Liver (tissue), 9 donors: ENCODE data around the gene PRICKLE1. TPM values are rescaled to one million over a fixed set of nuclear protein-coding genes. Genes with fewer than 3 reads are reported as not detected.

ENCODE experiments used
- DNase-seq: peaks from one replicate; pipeline ENCODE4 v3.0.0-alpha.2; 2017; ENCODE audit warnings: low spot score
- H3K27ac ChIP-seq, 2 donors: one replicate each; pipeline ENCODE4 v1.7.0; 2013; ENCODE audit warnings: inconsistent platforms in 2 of 2, low read length in 2 of 2, control low read depth in 1 of 2, low read depth in 1 of 2, mild to moderate bottlenecking in 1 of 2
- H3K27me3 ChIP-seq, 4 donors: one replicate each; pipeline versions ENCODE4 v1.6.1 to v1.7.0; 2013; ENCODE audit warnings: low read length in 3 of 4, inconsistent platforms in 1 of 4, mild to moderate bottlenecking in 1 of 4, moderate library complexity in 1 of 4; ENCODE audit not compliant: control insufficient read depth in 4 of 4, insufficient read depth in 4 of 4
- H3K36me3 ChIP-seq, 4 donors: one replicate each; pipeline versions ENCODE4 v1.6.1 to v1.7.0; 2013; ENCODE audit warnings: low read length in 3 of 4, mild to moderate bottlenecking in 3 of 4, low read depth in 1 of 4, moderate library complexity in 1 of 4; ENCODE audit not compliant: control insufficient read depth in 4 of 4, insufficient read depth in 3 of 4
- H3K4me1 ChIP-seq, 4 donors: one replicate each; pipeline versions ENCODE4 v1.6.1 to v1.7.0; 2013; ENCODE audit warnings: low read length in 3 of 4, mild to moderate bottlenecking in 3 of 4, moderate library complexity in 1 of 4; ENCODE audit not compliant: control insufficient read depth in 4 of 4, insufficient read depth in 4 of 4
- H3K4me3 ChIP-seq, 3 donors: one replicate each; pipeline versions ENCODE4 v1.6.1 to v1.7.0; 2013; ENCODE audit warnings: low read length in 3 of 3, control low read depth in 1 of 3, low read depth in 1 of 3, mild to moderate bottlenecking in 1 of 3
- H3K9ac ChIP-seq, 2 donors: one replicate each; pipeline ENCODE4 v1.7.0; 2013; ENCODE audit warnings: low read length in 2 of 2, mild to moderate bottlenecking in 2 of 2, moderate library complexity in 2 of 2, control low read depth in 1 of 2, low read depth in 1 of 2
- H3K9me3 ChIP-seq, 4 donors: one replicate each; pipeline versions ENCODE4 v1.6.1 to v1.7.0; 2013; ENCODE audit warnings: low read length in 3 of 4; ENCODE audit not compliant: control insufficient read depth in 4 of 4
- ATF3 ChIP-seq: IDR thresholded peaks from 2 replicates; pipeline ENCODE4 v1.6.1; 2016; ENCODE audit warnings: antibody characterized with exemption
- CTCF ChIP-seq: fragments of 150-350 bp; IDR thresholded peaks from 2 replicates; pipeline ENCODE4 v1.5.1; 2017; ENCODE audit warnings: improper control_type of control experiment, low read depth, low read length; ENCODE audit not compliant: missing input control
- EGR1 ChIP-seq, 2 donors: IDR thresholded peaks; 2 replicates each; pipeline ENCODE4 v1.6.1; 2016 to 2018; ENCODE audit warnings: antibody characterized with exemption in 2 of 2, low read depth in 2 of 2
- FOXA2 ChIP-seq: IDR thresholded peaks from 2 replicates; pipeline ENCODE4 v1.6.1; 2016; ENCODE audit warnings: antibody characterized with exemption
- GABPA ChIP-seq, 2 donors: IDR thresholded peaks in 1 of 2; conservative IDR thresholded peaks in 1 of 2; 2 replicates each; pipeline ENCODE4 v1.6.1; 2016; ENCODE audit warnings: antibody characterized with exemption in 2 of 2, mild to moderate bottlenecking in 1 of 2, moderate library complexity in 1 of 2
- HNF4A ChIP-seq, 2 donors: conservative IDR thresholded peaks; 2 replicates each; pipeline ENCODE4 v1.6.1; 2016; ENCODE audit warnings: antibody characterized with exemption in 2 of 2, mild to moderate bottlenecking in 2 of 2
- HNF4G ChIP-seq: IDR thresholded peaks from 2 replicates; pipeline ENCODE4 v1.6.1; 2016; ENCODE audit warnings: antibody characterized with exemption
- JUND ChIP-seq, 2 donors: IDR thresholded peaks; 2 replicates each; pipeline ENCODE4 v1.6.1; 2016; ENCODE audit warnings: antibody characterized with exemption in 2 of 2
- NR2F2 ChIP-seq: IDR thresholded peaks from 2 replicates; pipeline ENCODE4 v1.6.1; 2016; ENCODE audit warnings: antibody characterized with exemption
- RAD21 ChIP-seq, 2 donors: IDR thresholded peaks; 2 replicates each; pipeline ENCODE4 v1.6.1; 2016; ENCODE audit warnings: antibody characterized with exemption in 2 of 2, mild to moderate bottlenecking in 2 of 2
- REST ChIP-seq: IDR thresholded peaks from 2 replicates; pipeline ENCODE4 v1.6.1; 2016; ENCODE audit warnings: antibody characterized with exemption, mild to moderate bottlenecking
- RXRA ChIP-seq, 2 donors: IDR thresholded peaks; 2 replicates each; pipeline ENCODE4 v1.6.1; 2017 to 2018; ENCODE audit warnings: antibody characterized with exemption in 2 of 2, mild to moderate bottlenecking in 1 of 2
- SP1 ChIP-seq: IDR thresholded peaks from 2 replicates; pipeline ENCODE4 v1.6.1; 2018; ENCODE audit warnings: antibody characterized with exemption, mild to moderate bottlenecking
- TAF1 ChIP-seq: conservative IDR thresholded peaks from 2 replicates; pipeline ENCODE4 v1.6.1; 2016; ENCODE audit warnings: antibody characterized with exemption, mild to moderate bottlenecking
- ZBTB33 ChIP-seq: IDR thresholded peaks from 2 replicates; pipeline ENCODE4 v1.6.1; 2016; ENCODE audit warnings: antibody characterized with exemption
- WGBS: extraction: QIAGEN DNeasy Blood & Tissue Kit; methylation state at CpG from one replicate; pipeline ENCODE4 v1.1.7; 2013; 5-methylcytosine and 5-hydroxymethylcytosine counted together
- polyA plus RNA-seq, 2 donors: library from polyadenylated mRNA; stranded (reverse) in 1 of 2; unstranded in 1 of 2; fragments of 200-250 nt in 1 of 2; fragments of >200 nt in 1 of 2; fragmentation: Nextera tagmentation in 1 of 2; extraction: Ambion mirVana in 1 of 2; gene quantifications; one replicate each; pipeline versions ENCODE4 v1.2.1 to v1.2.3, GENCODE V29; 2013 to 2015
- total RNA-seq, 2 donors: library from RNA; depleted of rRNA; stranded (reverse); fragments of >200 nt; gene quantifications; one replicate each; pipeline ENCODE4 v1.2.3, GENCODE V29; 2014
- TF ChIP-seq, protein P1 (sequence below): IDR thresholded peaks from 2 replicates; pipeline ENCODE4 v1.6.1; 2016; ENCODE audit warnings: antibody characterized with exemption
- donor health status: healthy.
- donor health status: healthy.
- donor health status: healthy.
- donor health status: healthy.
- donor health status: healthy.

The PRICKLE1 gene
- total and polyA plus RNA-seq, 4 donors = 0.59 to 5.7 (median 2.2) TPM

DNA sequence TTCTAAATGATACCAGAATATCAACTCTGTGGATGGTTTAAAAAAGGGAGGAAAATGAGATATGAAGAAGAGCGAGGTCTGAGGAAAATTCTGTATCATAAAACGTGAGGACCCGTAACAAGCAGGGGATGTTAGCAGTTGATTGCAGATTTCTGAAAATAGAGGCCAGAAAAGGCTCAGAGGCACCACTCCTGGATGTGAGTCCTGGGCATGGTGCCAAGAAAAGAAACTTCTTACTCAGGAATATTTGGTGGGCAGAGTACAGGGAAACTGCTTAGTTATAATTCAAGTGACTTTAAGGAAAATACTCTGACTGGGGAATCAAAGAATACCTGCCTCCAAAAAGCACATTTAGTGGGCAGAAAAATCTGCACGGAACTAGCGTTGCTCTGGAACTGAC, 85.5 kb downstream of the PRICKLE1 start:
- WGBS = 63% methylated on average over 5 of the region's 5 CpGs

GRCh38 chr12:42502682-42503081, 86.9 kb downstream of the PRICKLE1 start:
- no peak overlapping the region for H3K4me3 ChIP-seq
- WGBS = 78% methylated on average over 6 of the region's 6 CpGs

More for the DNA sequence above, 85.5 kb downstream of the PRICKLE1 start:
- no peaks in the 10 kb centered on the region for H3K27me3 ChIP-seq
- no peak for TF ChIP-seq SP1
- TF ChIP-seq HNF4G = no peak
- TF ChIP-seq RAD21 (IDR thresholded peaks at IDR 0.05) = no peak
- no peak for TF ChIP-seq EGR1 (IDR thresholded peaks at IDR 0.05; ENCODE audit: low read depth in 2 of 2)
- no peak for TF ChIP-seq ATF3
- no peak for TF ChIP-seq HNF4A (conservative IDR thresholded peaks at IDR 0.05)
- TF ChIP-seq REST = no peak
- no peak for TF ChIP-seq CTCF
- no peak for TF ChIP-seq FOXA2
- TF ChIP-seq JUND (IDR thresholded peaks at IDR 0.05) = no peak
- H3K9ac ChIP-seq = no peak overlapping the region
- no peak for DNase-seq
- no peaks in the 10 kb centered on the region for H3K36me3 ChIP-seq
- H3K9me3 ChIP-seq = no peaks in the 10 kb centered on the region
- H3K4me3 ChIP-seq = no peak overlapping the region
- no peaks in the 10 kb centered on the region for H3K4me1 ChIP-seq
- no peak overlapping the region for H3K27ac ChIP-seq

DNA sequence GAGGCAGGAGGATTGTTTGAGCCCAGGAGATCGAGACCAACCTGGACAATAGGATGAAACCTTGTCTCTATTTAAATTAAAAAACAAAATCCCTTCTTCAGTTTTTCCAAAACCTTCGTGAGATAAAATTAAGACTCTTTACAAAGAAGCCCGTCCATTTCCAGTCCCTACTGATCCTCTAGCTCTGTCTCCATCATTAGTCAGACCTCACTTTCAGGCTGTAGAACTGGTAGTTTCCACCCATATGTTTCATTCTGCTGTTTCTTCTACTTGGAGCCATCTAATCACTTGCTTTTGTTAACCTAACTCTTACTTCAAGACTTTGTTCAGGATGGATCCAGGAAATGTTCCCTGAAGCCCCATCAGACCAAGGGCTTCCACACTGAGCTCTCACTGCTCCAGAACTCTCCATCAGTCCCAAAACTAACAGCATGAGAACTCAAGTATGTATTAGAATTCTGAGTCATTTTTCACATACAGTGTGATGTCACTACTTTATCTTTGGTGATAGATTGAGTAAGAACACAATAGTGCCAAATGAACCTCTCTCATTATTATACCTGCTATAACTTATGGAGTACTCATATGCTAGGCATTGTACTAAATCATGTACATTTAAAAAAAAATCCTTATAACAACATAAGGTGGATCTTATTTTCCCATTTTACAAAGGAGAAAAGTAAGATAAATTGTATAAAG, 90.8 kb downstream of the PRICKLE1 start:
- WGBS = 88% methylated on average over 3 of the region's 3 CpGs
- no peak for DNase-seq
- no peaks in the 10 kb centered on the region for H3K4me1 ChIP-seq
- no peaks in the 10 kb centered on the region for H3K36me3 ChIP-seq
- H3K4me3 ChIP-seq = no peak overlapping the region
- H3K27ac ChIP-seq = no peak overlapping the region
- H3K27me3 ChIP-seq = no peaks in the 10 kb centered on the region
- H3K9ac ChIP-seq = no peak overlapping the region
- no peaks in the 10 kb centered on the region for H3K9me3 ChIP-seq
- TF ChIP-seq TAF1 (no peak), GABPA (IDR thresholded peaks at IDR 0.05 in 1 of 2, conservative IDR thresholded peaks at IDR 0.05 in 1 of 2) (no peak), ZBTB33 (no peak), EGR1 (IDR thresholded peaks at IDR 0.05; ENCODE audit: low read depth in 2 of 2) (no peak), CTCF (no peak)
- TF ChIP-seq, protein P1, sequence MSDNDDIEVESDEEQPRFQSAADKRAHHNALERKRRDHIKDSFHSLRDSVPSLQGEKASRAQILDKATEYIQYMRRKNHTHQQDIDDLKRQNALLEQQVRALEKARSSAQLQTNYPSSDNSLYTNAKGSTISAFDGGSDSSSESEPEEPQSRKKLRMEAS = no peak

More at GRCh38 chr12:42502682-42503081, 86.9 kb downstream of the PRICKLE1 start:
- TF ChIP-seq NR2F2 (no peak), RXRA (IDR thresholded peaks at IDR 0.05) (no peak)
- Histone ChIP-seq H3K9me3 (no peaks in the 10 kb centered on the region), H3K27ac (no peak overlapping the region), H3K27me3 (no peaks in the 10 kb centered on the region), H3K9ac (no peak overlapping the region), H3K36me3 (no peaks in the 10 kb centered on the region), H3K4me1 (no peaks in the 10 kb centered on the region)
- DNase-seq = no peak
